ENCODE data around the gene AVL9.

DNA sequence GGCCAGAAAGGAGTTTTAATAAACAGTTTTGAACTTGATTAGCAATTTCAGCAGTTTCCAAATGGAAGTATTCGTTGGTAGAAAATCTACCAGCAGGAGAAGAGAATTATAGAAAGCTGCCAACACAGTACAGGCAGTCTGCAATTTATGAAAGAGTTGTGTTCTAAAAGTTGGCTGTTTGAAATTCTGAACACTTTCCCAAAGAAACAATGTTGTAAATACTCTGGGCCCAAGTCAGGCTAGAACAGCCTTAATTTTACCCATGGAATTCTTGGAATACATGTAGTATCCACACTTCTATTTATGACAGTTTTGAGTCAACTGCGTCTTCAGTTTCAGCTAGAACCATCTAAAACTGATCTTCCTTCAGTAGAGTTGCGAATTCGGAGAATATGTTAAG lies 42.5 kb downstream of the AVL9 start:
- TF ChIP-seq, protein P1, sequence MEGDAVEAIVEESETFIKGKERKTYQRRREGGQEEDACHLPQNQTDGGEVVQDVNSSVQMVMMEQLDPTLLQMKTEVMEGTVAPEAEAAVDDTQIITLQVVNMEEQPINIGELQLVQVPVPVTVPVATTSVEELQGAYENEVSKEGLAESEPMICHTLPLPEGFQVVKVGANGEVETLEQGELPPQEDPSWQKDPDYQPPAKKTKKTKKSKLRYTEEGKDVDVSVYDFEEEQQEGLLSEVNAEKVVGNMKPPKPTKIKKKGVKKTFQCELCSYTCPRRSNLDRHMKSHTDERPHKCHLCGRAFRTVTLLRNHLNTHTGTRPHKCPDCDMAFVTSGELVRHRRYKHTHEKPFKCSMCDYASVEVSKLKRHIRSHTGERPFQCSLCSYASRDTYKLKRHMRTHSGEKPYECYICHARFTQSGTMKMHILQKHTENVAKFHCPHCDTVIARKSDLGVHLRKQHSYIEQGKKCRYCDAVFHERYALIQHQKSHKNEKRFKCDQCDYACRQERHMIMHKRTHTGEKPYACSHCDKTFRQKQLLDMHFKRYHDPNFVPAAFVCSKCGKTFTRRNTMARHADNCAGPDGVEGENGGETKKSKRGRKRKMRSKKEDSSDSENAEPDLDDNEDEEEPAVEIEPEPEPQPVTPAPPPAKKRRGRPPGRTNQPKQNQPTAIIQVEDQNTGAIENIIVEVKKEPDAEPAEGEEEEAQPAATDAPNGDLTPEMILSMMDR (IDR thresholded peaks at IDR 0.05), result no peak
- no peak for TF ChIP-seq POLR2A (IDR thresholded peaks at IDR 0.05)
- no peak for TF ChIP-seq POLR2AphosphoS5 (IDR thresholded peaks at IDR 0.05)
